Tibial nerve (tissue), 3 donors: ENCODE results near the gene ADRA1B.

ENCODE experiments used
- CTCF ChIP-seq, 5 experiments: fragments of 200-600 bp in 3 of 5; fragments of 450-650 bp in 2 of 5; sonication (generic) in 3 of 5; IDR thresholded peaks; one replicate each; pipeline ENCODE4 v1.5.1; 2016 to 2019; ENCODE audit warnings: antibody characterized with exemption in 5 of 5, mild to moderate bottlenecking in 3 of 5, moderate library complexity in 2 of 5
- POLR2A ChIP-seq, 2 donors: fragments of 450-650 bp; IDR thresholded peaks; one replicate each; pipeline ENCODE4 v1.6.1; 2017; ENCODE audit warnings: antibody characterized with exemption in 2 of 2, mild to moderate bottlenecking in 2 of 2, moderate library complexity in 2 of 2

GRCh38 chr5:159906943-159907342 lies 9.3 kb upstream of the ADRA1B start:
- TF ChIP-seq CTCF (IDR thresholded peaks at IDR 0.05) (no peak), POLR2A (IDR thresholded peaks at IDR 0.05) (no peak)
